HEK293T (cell line): ENCODE measurements around the gene KCNQ5.

Experiments used
- FOXA1 ChIP-seq: fragments of 450-650 bp; IDR thresholded peaks from 2 replicates; pipeline ENCODE4 v1.6.1; 2016; ENCODE audit warnings: mild to moderate bottlenecking
- TARDBP ChIP-seq: fragments of 450-650 bp; IDR thresholded peaks from 2 replicates; pipeline ENCODE4 v1.6.1; 2016

DNA sequence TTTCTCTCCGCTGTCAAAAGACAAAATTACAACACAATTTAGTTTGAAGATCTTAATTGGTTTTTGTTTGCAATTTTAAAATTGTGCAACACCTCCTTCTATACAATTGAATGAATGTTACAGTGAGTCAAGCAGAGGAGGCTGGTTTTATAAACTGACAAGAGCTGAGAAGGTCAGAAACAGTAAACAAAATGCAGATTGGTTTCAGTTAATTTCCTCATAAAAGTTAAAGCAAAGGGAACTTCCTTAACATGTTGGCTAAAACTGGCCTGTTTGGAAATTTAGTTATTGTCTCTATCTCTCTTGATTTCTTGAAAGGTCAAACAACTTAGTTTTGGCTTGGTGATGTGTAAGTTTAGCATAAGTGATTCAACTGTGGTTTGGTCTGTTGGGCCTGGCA is 581.2 kb downstream of the KCNQ5 start:
- TF ChIP-seq TARDBP (no peak), FOXA1 (no peak)
